SK-N-SH (cell line): Measurements from ENCODE around the gene CCDC112. TPM values are rescaled to one million over a fixed set of nuclear protein-coding genes. Genes with fewer than 3 reads are reported as not detected.

ENCODE experiments used
- CTCF ChIA-PET: fragments of 300-600, 350-600 bp; formaldehyde crosslinking; extraction: SDS; loops from one replicate; lab custom pipeline; 2021; lab: Yijun Ruan, JAX
- POLR2A ChIA-PET: fragments of 350-600 bp; sonication (Branson Sonifier 250); formaldehyde crosslinking; extraction: SDS; loops from one replicate; lab custom pipeline; 2020; ENCODE audit warnings: antibody characterized with exemption, inconsistent platforms; lab: Yijun Ruan, JAX
- DNase-seq: peaks from one replicate; pipeline ENCODE4 v3.0.0; 2012
- H2AFZ ChIP-seq: fragments of 200-600 bp; sonication (generic); 2 replicates; pipeline ENCODE4 v1.8.1; 2016; ENCODE audit warnings: antibody characterized with exemption, mild to moderate bottlenecking, low read depth
- H3F3A ChIP-seq: fragments of 200-600 bp; sonication (generic); replicated peaks from 2 replicates; pipeline ENCODE3; 2016; ENCODE audit warnings: antibody characterized with exemption, mild to moderate bottlenecking; ENCODE audit not compliant: insufficient read depth
- H3K27ac ChIP-seq, 2 experiments: fragments of 200-500 bp in 1 of 2; fragments of 200-600 bp in 1 of 2; sonication (Bioruptor generic) in 1 of 2; sonication (generic), shearing (Covaris generic) in 1 of 2; 2 replicates each; pipeline versions ENCODE4 v1.5.1 to v1.6.1; 2014 to 2016; ENCODE audit warnings: low read depth in 2 of 2, inconsistent platforms in 1 of 2, low read length in 1 of 2, mild to moderate bottlenecking in 1 of 2, mixed read lengths in 1 of 2
- H3K27me3 ChIP-seq: fragments of 200-600 bp; sonication (generic), shearing (Covaris generic); 2 replicates; pipeline ENCODE4 v1.6.1; 2016; ENCODE audit warnings: mixed run types; ENCODE audit not compliant: insufficient read depth
- H3K36me3 ChIP-seq, 2 experiments: fragments of 200-500 bp in 1 of 2; fragments of 200-600 bp in 1 of 2; sonication (Bioruptor generic) in 1 of 2; sonication (generic) in 1 of 2; replicated peaks in 1 of 2; 2 replicates each; pipeline versions ENCODE3 to v1.5.1; 2014 to 2016; ENCODE audit warnings: low read length in 1 of 2, mild to moderate bottlenecking in 1 of 2; ENCODE audit not compliant: insufficient read depth in 2 of 2, control insufficient read depth in 1 of 2
- H3K4me1 ChIP-seq, 2 experiments: fragments of 200-500 bp in 1 of 2; fragments of 200-600 bp in 1 of 2; sonication (Bioruptor generic) in 1 of 2; sonication (generic), shearing (Covaris generic) in 1 of 2; 2 replicates each; pipeline versions ENCODE4 v1.5.1 to v1.6.1; 2014 to 2016; ENCODE audit warnings: low read depth in 1 of 2, low read length in 1 of 2, mixed run types in 1 of 2; ENCODE audit not compliant: insufficient read depth in 2 of 2, control insufficient read depth in 1 of 2
- H3K4me2 ChIP-seq: fragments of 200-600 bp; sonication (generic), shearing (Covaris generic); 2 replicates; pipeline ENCODE4 v1.6.1; 2017; ENCODE audit warnings: mixed run types
- H3K4me3 ChIP-seq, 2 experiments: fragments of 200-500 bp in 1 of 2; fragments of 200-600 bp in 1 of 2; sonication (Bioruptor generic) in 1 of 2; sonication (generic), shearing (Covaris generic) in 1 of 2; 2 replicates each; pipeline versions ENCODE4 v1.5.1 to v1.8.1; 2014 to 2016; ENCODE audit warnings: low read depth in 2 of 2, inconsistent platforms in 1 of 2, low read length in 1 of 2, mild to moderate bottlenecking in 1 of 2, mixed read lengths in 1 of 2, moderate library complexity in 1 of 2
- H3K79me2 ChIP-seq: fragments of 200-600 bp; sonication (generic); 2 replicates; pipeline ENCODE4 v1.8.1; 2017; ENCODE audit warnings: mild to moderate bottlenecking; ENCODE audit not compliant: insufficient read depth
- H3K9ac ChIP-seq: fragments of 200-600 bp; sonication (generic); 2 replicates; pipeline ENCODE4 v1.6.1; 2017; ENCODE audit warnings: mixed run types
- H3K9me2 ChIP-seq: fragments of 200-600 bp; sonication (generic); 2 replicates; pipeline ENCODE4 v1.6.1; 2017; ENCODE audit warnings: mixed run types
- H3K9me3 ChIP-seq: fragments of 200-600 bp; sonication (generic); 2 replicates; pipeline ENCODE4 v1.6.1; 2017; ENCODE audit warnings: mixed run types, mild to moderate bottlenecking, moderate library complexity
- H4K20me1 ChIP-seq: fragments of 200-600 bp; sonication (generic); 2 replicates; pipeline ENCODE4 v1.6.1; 2017; ENCODE audit warnings: mild to moderate bottlenecking, mixed run types; ENCODE audit not compliant: insufficient read depth
- CHD2 ChIP-seq: fragments of 150-350 bp; IDR thresholded peaks from 2 replicates; pipeline ENCODE4 v1.6.1; 2018; ENCODE audit warnings: low read length; ENCODE audit not compliant: partially characterized antibody
- EZH2phosphoT487 ChIP-seq: fragments of 200-600 bp; sonication (generic); IDR thresholded peaks from 2 replicates; pipeline ENCODE4 v1.6.1; 2017; ENCODE audit warnings: low read depth, mixed run types, mild to moderate bottlenecking, antibody characterized with exemption, moderate library complexity, borderline replicate concordance
- FOXJ3 ChIP-seq: sonication (generic); formaldehyde crosslinking; IDR thresholded peaks from 2 replicates; pipeline ENCODE4 v1.5.1; 2020; ENCODE audit warnings: mild to moderate bottlenecking, missing genetic modification reagents
- JUND ChIP-seq: IDR thresholded peaks from 2 replicates; pipeline ENCODE4 v1.4.0; 2012
- MEF2A ChIP-seq: IDR thresholded peaks from 2 replicates; pipeline ENCODE4 v1.4.0; 2012; ENCODE audit warnings: low read depth, borderline replicate concordance
- MXI1 ChIP-seq: IDR thresholded peaks from 2 replicates; pipeline ENCODE4 v1.6.1; 2012; ENCODE audit warnings: mild to moderate bottlenecking, low read depth, low read length, improper control_type of control experiment
- NFIC ChIP-seq: IDR thresholded peaks from 2 replicates; pipeline ENCODE4 v1.4.0; 2012; ENCODE audit warnings: borderline replicate concordance
- NRF1 ChIP-seq: IDR thresholded peaks from 2 replicates; pipeline ENCODE4 v1.6.1; 2012; ENCODE audit warnings: low read depth, mild to moderate bottlenecking, low read length
- POLR2AphosphoS5 ChIP-seq: IDR thresholded peaks from 2 replicates; pipeline ENCODE4 v1.6.1; 2012; ENCODE audit warnings: low read depth, low read length
- RFX5 ChIP-seq: IDR thresholded peaks from 2 replicates; pipeline ENCODE4 v1.6.1; 2012; ENCODE audit warnings: mild to moderate bottlenecking, improper control_type of control experiment, low read length
- RXRA ChIP-seq: IDR thresholded peaks from 2 replicates; pipeline ENCODE4 v1.4.0; 2012; ENCODE audit warnings: low read depth, mild to moderate bottlenecking, borderline replicate concordance
- SIN3A ChIP-seq: IDR thresholded peaks from 2 replicates; pipeline ENCODE4 v1.6.1; 2012; ENCODE audit warnings: low read depth, mild to moderate bottlenecking, low read length, moderate library complexity, borderline replicate concordance
- SMC3 ChIP-seq: IDR thresholded peaks from 2 replicates; pipeline ENCODE4 v1.6.1; 2012; ENCODE audit warnings: low read depth, low read length, improper control_type of control experiment
- TAF1 ChIP-seq: IDR thresholded peaks from 2 replicates; pipeline ENCODE4 v1.6.1; 2012; ENCODE audit warnings: low read depth, mild to moderate bottlenecking, low read length, moderate library complexity, borderline replicate concordance
- YY1 ChIP-seq: IDR thresholded peaks from 2 replicates; pipeline ENCODE4 v1.4.0; 2012; ENCODE audit warnings: low read depth, mild to moderate bottlenecking
- WGBS: methylation state at CpG from one replicate; pipeline ENCODE4 v1.1.6; 2017; ENCODE audit warnings: low lambda C conversion rate; 5-methylcytosine and 5-hydroxymethylcytosine counted together
- polyA plus RNA-seq, 3 experiments: library from polyadenylated mRNA; depleted of rRNA; stranded (reverse); fragments of >200 nt; gene quantifications; 2 replicates each; pipeline ENCODE4 v1.2.3, GENCODE V29; 2012
- TF ChIP-seq, protein P1 (sequence below): IDR thresholded peaks from 2 replicates; pipeline ENCODE4 v1.4.0; 2012; ENCODE audit warnings: low read depth
- TF ChIP-seq, protein P2 (sequence below): fragments of 150-350 bp; IDR thresholded peaks from 2 replicates; pipeline ENCODE4 v1.6.1; 2017; ENCODE audit warnings: antibody characterized with exemption, low read length, low read depth, borderline replicate concordance
- TF ChIP-seq, protein P3 (sequence below): fragments of 150-350 bp; IDR thresholded peaks from 2 replicates; pipeline ENCODE4 v1.6.1; 2016; ENCODE audit warnings: mild to moderate bottlenecking, low read depth, low read length
- TF ChIP-seq, protein P4 (sequence below): IDR thresholded peaks from 2 replicates; pipeline ENCODE4; 2012
- TF ChIP-seq, protein P5 (sequence below): IDR thresholded peaks from 2 replicates; pipeline ENCODE4 v1.4.0; 2012; ENCODE audit warnings: low read depth, borderline replicate concordance

CCDC112 gene, protein sequence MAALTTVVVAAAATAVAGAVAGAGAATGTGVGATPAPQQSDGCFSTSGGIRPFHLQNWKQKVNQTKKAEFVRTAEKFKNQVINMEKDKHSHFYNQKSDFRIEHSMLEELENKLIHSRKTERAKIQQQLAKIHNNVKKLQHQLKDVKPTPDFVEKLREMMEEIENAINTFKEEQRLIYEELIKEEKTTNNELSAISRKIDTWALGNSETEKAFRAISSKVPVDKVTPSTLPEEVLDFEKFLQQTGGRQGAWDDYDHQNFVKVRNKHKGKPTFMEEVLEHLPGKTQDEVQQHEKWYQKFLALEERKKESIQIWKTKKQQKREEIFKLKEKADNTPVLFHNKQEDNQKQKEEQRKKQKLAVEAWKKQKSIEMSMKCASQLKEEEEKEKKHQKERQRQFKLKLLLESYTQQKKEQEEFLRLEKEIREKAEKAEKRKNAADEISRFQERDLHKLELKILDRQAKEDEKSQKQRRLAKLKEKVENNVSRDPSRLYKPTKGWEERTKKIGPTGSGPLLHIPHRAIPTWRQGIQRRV
- polyA plus RNA-seq (2012; rRNA removed): 2.3 and 2.4 TPM in 2 replicates
- 2.9 and 4.3 TPM in 2 replicates for polyA plus RNA-seq (2012; cell fraction: cytosol; rRNA removed)
- polyA plus RNA-seq (2012; cell fraction: nucleus; rRNA removed): 1.9 and 2.3 TPM in 2 replicates

DNA sequence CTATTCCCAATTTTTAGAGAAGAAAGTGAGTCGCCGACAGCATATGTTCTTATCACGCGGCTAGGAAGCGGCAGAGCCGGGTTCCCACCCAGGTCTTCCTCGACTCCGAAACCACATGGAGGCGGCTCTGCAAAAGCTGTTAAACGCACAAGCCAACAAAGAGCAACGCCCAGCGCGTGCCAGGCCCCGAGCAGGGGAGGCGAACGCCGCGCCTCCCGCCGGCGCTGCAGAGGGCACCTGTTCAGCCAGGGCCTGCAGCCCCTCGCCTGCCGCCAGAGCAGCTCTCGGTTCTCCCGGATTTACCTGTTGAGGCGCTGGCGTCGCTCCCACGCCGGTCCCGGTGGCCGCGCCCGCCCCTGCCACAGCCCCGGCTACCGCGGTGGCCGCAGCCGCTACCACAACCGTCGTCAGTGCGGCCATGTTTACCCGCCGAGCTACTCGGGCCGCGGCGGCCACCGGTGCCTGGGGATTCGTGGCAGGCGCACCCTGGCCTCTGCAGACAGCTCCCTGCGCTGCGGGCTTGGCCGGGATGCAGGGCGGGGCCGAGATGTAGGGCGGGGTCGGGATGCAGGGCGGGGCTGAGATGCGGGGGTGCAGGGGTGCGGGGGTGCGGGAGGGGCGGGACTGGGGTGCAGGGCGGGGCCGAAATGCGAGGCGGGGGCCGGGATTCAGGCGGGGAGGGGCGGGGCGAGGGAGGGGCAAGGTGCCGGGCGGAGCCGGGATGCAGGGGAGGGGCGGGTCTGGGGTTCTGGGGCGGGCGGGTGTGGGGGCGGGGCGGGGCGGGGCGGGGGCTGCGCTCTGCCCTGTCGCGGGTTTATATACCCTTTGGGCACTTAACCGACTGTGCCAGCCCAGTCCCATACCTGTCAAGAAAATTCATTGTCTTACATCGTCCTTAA, at the start of gene CCDC112:
Gene CCDC112 (minus strand): TSS at position 531 of the 899 bp plus-strand sequence. CDS start 111 bp downstream, at position 420.
- Histone ChIP-seq H3K4me1 (peaks cover 0 to 4% of the 10 kb centered on the region in 2 experiments; a peak in 2 of 4 replicates), H3K4me2 (peak within 1 kb of the TSS; percentile 85), H3K27me3 (no peaks in the 10 kb centered on the region), H3K9ac (peak within 1 kb of the TSS; percentile 69; the same call in 1 of the 2 replicates), H3K27ac (peak within 1 kb of the TSS; percentile 17 to 83; a peak in 3 of 4 replicates), H3F3A (peaks cover 9% of the 10 kb centered on the region), H3K36me3 (peaks cover 0 to 10% of the 10 kb centered on the region in 2 experiments), H2AFZ (peak within 1 kb of the TSS; percentile 89), H4K20me1 (no peaks in the 10 kb centered on the region), H3K9me3 (no peaks in the 10 kb centered on the region), H3K79me2 (peaks cover 32% of the 10 kb centered on the region), H3K4me3 (peak within 1 kb of the TSS; percentile 79 to 88), H3K9me2 (no peaks in the 10 kb centered on the region)
- WGBS: 2% methylated on average over 27 of the region's 86 CpGs
- ChIA-PET CTCF (interaction anchor here (0.7 to 3.5 kb wide), 6 partner anchors 10 to 290 kb away, joined by 3 to 20 read pairs (median 3); partner anchors contain the start of gene PGGT1B), POLR2A (interaction anchor here (0.6 to 2.0 kb wide), 5 partner anchors 31 to 942 kb away, joined by 3 to 9 read pairs (median 3); partner anchors contain the start of gene FEM1C)
- TF ChIP-seq EZH2phosphoT487 (no peak), RFX5 (no peak), POLR2AphosphoS5 (peak; percentile 73), MEF2A (no peak), SIN3A (peak; percentile 17; the same call in 1 of the 2 replicates), MXI1 (peak; percentile 92), YY1 (peak; percentile 77), NRF1 (no peak), CHD2 (peak; percentile 5), TAF1 (peak; percentile 83; the same call in 1 of the 2 replicates)
- TF ChIP-seq, protein P1, sequence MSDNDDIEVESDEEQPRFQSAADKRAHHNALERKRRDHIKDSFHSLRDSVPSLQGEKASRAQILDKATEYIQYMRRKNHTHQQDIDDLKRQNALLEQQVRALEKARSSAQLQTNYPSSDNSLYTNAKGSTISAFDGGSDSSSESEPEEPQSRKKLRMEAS: peak; percentile 85
- TF ChIP-seq, protein P2, sequence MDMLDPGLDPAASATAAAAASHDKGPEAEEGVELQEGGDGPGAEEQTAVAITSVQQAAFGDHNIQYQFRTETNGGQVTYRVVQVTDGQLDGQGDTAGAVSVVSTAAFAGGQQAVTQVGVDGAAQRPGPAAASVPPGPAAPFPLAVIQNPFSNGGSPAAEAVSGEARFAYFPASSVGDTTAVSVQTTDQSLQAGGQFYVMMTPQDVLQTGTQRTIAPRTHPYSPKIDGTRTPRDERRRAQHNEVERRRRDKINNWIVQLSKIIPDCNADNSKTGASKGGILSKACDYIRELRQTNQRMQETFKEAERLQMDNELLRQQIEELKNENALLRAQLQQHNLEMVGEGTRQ: no peak
- DNase-seq: peak; percentile 98

DNA sequence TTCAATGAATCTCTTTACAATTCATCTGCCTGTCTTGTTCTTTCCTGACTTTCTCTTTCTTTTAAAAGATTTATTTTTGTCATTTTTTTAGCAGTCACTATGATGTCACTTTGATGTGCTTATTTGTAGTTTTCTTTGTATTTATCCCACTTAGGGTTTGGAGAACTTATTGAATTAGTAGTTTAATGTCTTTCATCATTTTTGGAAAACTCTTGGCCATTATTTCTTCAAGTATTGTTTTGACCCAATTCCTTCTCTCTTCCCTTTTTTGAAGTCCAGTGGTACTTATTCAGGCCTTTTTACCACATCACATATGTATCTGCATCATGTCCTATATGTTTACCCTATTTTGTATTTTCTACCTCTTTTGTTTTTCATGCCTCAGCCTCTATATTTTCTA, 48.9 kb upstream of the CCDC112 start:
- Histone ChIP-seq H3K4me2 (no peak overlapping the region), H3K4me3 (no peak overlapping the region), H3K9ac (no peak overlapping the region), H3K9me2 (no peaks in the 10 kb centered on the region)
- no peak for DNase-seq
- TF ChIP-seq, protein P3, sequence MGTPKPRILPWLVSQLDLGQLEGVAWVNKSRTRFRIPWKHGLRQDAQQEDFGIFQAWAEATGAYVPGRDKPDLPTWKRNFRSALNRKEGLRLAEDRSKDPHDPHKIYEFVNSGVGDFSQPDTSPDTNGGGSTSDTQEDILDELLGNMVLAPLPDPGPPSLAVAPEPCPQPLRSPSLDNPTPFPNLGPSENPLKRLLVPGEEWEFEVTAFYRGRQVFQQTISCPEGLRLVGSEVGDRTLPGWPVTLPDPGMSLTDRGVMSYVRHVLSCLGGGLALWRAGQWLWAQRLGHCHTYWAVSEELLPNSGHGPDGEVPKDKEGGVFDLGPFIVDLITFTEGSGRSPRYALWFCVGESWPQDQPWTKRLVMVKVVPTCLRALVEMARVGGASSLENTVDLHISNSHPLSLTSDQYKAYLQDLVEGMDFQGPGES: no peak
- TF ChIP-seq NFIC (no peak), RXRA (no peak), YY1 (no peak), JUND (no peak), SMC3 (no peak), FOXJ3 (no peak), MXI1 (no peak), POLR2AphosphoS5 (no peak)
- TF ChIP-seq, protein P4, sequence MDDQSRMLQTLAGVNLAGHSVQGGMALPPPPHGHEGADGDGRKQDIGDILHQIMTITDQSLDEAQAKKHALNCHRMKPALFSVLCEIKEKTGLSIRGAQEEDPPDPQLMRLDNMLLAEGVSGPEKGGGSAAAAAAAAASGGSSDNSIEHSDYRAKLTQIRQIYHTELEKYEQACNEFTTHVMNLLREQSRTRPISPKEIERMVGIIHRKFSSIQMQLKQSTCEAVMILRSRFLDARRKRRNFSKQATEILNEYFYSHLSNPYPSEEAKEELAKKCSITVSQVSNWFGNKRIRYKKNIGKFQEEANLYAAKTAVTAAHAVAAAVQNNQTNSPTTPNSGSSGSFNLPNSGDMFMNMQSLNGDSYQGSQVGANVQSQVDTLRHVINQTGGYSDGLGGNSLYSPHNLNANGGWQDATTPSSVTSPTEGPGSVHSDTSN: no peak
- TF ChIP-seq, protein P5, sequence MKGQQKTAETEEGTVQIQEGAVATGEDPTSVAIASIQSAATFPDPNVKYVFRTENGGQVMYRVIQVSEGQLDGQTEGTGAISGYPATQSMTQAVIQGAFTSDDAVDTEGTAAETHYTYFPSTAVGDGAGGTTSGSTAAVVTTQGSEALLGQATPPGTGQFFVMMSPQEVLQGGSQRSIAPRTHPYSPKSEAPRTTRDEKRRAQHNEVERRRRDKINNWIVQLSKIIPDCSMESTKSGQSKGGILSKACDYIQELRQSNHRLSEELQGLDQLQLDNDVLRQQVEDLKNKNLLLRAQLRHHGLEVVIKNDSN: no peak
- TF ChIP-seq, all 33 proteins: peak for 0
- H3K79me2 ChIP-seq: no peaks in the 10 kb centered on the region
- peaks cover 19% of the 10 kb centered on the region for H3F3A ChIP-seq
- no peaks in the 10 kb centered on the region for H3K27me3 ChIP-seq
- H3K36me3 ChIP-seq: no peaks in the 10 kb centered on the region
- POLR2A ChIA-PET: no interaction called here
- H3K27ac ChIP-seq: no peak overlapping the region
- no peak overlapping the region for H2AFZ ChIP-seq
- no peaks in the 10 kb centered on the region for H4K20me1 ChIP-seq
- CTCF ChIA-PET: no interaction called here
- H3K4me1 ChIP-seq: peaks cover 0 to 9% of the 10 kb centered on the region in 2 experiments; a peak in 2 of 4 replicates
- no peaks in the 10 kb centered on the region for H3K9me3 ChIP-seq
